Measurements from ENCODE around the gene GAS5. TPM values are rescaled to one million over a fixed set of nuclear protein-coding genes. Genes with fewer than 3 reads are reported as not detected.

Gene GAS5
- total and polyA plus RNA-seq, 9 of the 15 experiments (the other 6 are each of a cell fraction or from before 2014, with no cell fraction given) = 565 to 1,860 (median 1,006) TPM

- TF ChIP-seq HDAC1 (IDR thresholded peaks at IDR 0.05) (peak in 1 of 2 experiments; percentile 90; a peak in 2 of 4 replicates), ARID3B (CRISPR knock-in tag; IDR thresholded peaks at IDR 0.05; ENCODE audit: borderline replicate concordance) (0 out of 2 replicates have a peak, but pooled peaks have one; percentile 48), MAFG (tag; conservative IDR thresholded peaks at IDR 0.05) (no peak), MYC (IDR thresholded peaks at IDR 0.05; ENCODE audit: low read depth, low read length) (peak; percentile 98), MYC (CRISPR knock-in tag; IDR thresholded peaks at IDR 0.05; ENCODE audit: borderline replicate concordance, low read depth) (peak; percentile 98), FOXJ2 (tag; IDR thresholded peaks at IDR 0.05) (no peak), SMAD1 (IDR thresholded peaks at IDR 0.05; ENCODE audit: low read depth, low read length, partially characterized antibody) (peak; percentile 98), ZKSCAN1 (IDR thresholded peaks at IDR 0.05; ENCODE audit: low read depth, low read length) (peak; percentile 7; the same call in 1 of the 2 replicates), IRF9 (tag; IDR thresholded peaks at IDR 0.05) (no peak), WHSC1 (IDR thresholded peaks at IDR 0.05; ENCODE audit: low read length) (no peak), ESRRB (CRISPR knock-in tag; IDR thresholded peaks at IDR 0.05; ENCODE audit: borderline replicate concordance) (no peak), PHB (CRISPR knock-in tag; IDR thresholded peaks at IDR 0.05) (peak; percentile 94; the same call in 1 of the 2 replicates), REST (IDR thresholded peaks at IDR 0.05; ENCODE audit: borderline replicate concordance) (no peak), REST (CRISPR knock-in tag; IDR thresholded peaks at IDR 0.05; ENCODE audit: low read depth) (peak; percentile 43; the same call in 1 of the 2 replicates), ZNF184 (CRISPR knock-in tag; IDR thresholded peaks at IDR 0.05) (no peak), ZNF133 (CRISPR knock-in tag; IDR thresholded peaks at IDR 0.05) (no peak), ELF2 (CRISPR knock-in tag; IDR thresholded peaks at IDR 0.05) (peak; percentile 45; the same call in 1 of the 2 replicates)
Measured at GRCh38 chr1:173867753-173868265, at the start of gene GAS5 (continued).
